ENCODE results near the gene TBC1D16.
A peak's percentile ranks its signal among the peaks of the same experiment; 100 is the strongest.

The TBC1D16 gene, protein sequence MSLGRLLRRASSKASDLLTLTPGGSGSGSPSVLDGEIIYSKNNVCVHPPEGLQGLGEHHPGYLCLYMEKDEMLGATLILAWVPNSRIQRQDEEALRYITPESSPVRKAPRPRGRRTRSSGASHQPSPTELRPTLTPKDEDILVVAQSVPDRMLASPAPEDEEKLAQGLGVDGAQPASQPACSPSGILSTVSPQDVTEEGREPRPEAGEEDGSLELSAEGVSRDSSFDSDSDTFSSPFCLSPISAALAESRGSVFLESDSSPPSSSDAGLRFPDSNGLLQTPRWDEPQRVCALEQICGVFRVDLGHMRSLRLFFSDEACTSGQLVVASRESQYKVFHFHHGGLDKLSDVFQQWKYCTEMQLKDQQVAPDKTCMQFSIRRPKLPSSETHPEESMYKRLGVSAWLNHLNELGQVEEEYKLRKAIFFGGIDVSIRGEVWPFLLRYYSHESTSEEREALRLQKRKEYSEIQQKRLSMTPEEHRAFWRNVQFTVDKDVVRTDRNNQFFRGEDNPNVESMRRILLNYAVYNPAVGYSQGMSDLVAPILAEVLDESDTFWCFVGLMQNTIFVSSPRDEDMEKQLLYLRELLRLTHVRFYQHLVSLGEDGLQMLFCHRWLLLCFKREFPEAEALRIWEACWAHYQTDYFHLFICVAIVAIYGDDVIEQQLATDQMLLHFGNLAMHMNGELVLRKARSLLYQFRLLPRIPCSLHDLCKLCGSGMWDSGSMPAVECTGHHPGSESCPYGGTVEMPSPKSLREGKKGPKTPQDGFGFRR

GRCh38 chr17:80035687-80035936 lies at the start of gene TBC1D16:
TSS of gene TBC1D16 (minus strand) at chr17:80035872. CDS start at chr17:80013547, 22,325 bp downstream.
- no peak for DNase-seq (ENCODE audit: low read depth in 2 of 2, low spot score in 1 of 2)

- no peak for DNase-seq (ENCODE audit: low read depth in 2 of 2, low spot score in 1 of 2)
Measured at GRCh38 chr17:80084773-80085172, 49.1 kb upstream of the TBC1D16 start.

DNA sequence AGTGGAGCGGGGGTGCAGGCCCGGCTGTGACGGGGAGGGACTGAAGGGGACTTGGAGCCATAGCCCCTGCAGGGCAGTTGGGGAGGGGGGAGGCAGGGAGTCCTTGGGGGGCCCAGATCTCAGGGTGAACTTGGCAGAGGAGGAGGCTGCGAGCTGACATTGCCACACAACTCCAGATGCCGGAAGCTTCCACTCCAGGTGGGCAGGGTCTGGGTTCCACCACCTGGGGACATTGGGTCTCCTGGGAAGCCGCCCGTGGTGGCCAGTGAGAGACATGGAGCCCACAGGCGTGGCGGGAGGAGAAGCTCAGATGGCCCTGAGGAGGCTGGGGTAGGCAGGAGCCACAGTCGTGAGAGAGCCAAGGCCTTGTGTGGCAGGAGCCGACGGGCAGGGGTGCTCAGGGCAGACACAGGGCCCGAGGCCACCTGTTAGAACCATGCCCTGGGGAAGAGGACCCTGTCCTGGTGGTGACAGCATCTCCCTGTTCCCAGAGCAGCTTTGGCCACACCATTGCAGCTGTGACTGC lies 47.5 kb upstream of the TBC1D16 start:
- no peak for DNase-seq (ENCODE audit: low read depth in 2 of 2, low spot score in 1 of 2)

DNA sequence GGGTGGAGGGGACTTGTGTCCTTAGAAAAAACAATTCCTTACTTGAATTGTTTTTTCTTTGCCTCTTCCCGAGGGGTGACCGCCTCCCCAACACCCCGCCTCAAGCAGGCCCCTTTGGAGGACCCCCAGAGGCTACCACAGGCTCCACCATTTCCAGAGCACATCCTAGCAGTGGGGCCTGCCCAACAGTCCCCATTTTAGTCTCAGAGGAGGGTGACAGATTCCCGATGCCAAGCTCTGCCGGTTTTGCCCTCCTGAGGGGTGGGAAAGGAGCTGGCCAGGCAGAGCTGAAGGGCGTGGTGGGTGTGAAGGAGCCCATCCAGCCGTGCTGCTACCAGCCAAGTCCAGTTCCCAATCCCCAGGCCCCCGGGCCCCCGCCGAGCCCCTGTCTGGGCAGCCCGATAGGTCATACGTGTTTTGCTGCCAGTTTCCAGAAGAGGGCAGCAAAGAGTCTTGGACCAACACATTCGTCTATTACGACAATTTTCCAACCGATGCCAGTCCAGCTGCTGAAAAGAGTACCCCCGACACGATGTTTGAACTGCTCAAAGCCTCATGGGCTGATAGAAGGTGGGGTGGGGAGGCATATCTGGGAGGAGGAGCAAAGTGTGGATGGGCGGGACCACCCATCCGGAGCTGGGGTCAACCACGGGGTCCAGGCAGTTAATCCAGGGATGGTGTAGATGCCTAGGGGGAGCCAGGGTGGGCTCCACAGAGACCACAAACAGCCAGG lies 46.9 kb upstream of the TBC1D16 start:
- DNase-seq (ENCODE audit: low read depth in 2 of 2, low spot score in 1 of 2) = peak in 1 of 2 donors; percentile 21

DNA sequence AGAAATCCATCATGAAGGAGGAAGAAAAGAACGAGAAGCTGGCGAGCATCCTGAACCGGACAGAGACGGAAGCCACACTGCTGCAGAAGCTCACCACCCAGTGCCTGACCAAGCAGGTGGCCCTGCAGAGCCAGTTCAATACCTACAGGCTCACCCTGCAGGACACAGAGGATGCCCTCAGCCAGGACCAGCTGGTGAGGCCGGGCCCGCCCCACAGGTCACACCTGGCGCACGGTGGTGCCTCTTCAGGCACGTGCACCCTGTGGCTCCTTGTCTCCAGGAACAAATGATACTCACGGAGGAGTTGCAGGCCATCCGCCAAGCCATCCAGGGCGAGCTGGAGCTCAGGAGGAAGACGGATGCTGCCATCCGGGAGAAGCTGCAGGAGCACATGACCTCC lies 45.9 kb upstream of the TBC1D16 start:
- no peak for DNase-seq (ENCODE audit: low read depth in 2 of 2, low spot score in 1 of 2)

DNA sequence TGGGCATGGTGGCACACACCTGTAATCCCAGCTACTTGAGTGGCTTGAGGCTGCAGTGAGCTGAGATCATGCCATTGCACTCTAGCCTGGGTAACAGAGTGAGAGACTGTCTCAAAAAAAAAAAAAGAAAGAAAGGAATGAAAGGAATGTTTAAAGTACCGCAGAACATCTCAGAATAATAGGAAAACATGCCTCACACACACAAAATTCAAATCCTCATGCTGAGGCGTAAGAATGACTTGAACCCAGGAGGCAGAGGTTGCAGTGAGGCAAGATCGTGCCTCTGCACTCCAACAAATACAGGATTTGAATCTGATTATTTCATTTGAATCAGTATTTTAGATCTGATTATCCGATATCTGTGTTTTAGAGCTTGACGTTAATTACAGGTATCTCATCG lies 44.4 kb upstream of the TBC1D16 start:
- DNase-seq (ENCODE audit: low read depth in 2 of 2, low spot score in 1 of 2) = no peak

- DNase-seq (ENCODE audit: low read depth in 2 of 2, low spot score in 1 of 2) = no peak
Measured at GRCh38 chr17:80072410-80072809, 36.7 kb upstream of the TBC1D16 start.

DNA sequence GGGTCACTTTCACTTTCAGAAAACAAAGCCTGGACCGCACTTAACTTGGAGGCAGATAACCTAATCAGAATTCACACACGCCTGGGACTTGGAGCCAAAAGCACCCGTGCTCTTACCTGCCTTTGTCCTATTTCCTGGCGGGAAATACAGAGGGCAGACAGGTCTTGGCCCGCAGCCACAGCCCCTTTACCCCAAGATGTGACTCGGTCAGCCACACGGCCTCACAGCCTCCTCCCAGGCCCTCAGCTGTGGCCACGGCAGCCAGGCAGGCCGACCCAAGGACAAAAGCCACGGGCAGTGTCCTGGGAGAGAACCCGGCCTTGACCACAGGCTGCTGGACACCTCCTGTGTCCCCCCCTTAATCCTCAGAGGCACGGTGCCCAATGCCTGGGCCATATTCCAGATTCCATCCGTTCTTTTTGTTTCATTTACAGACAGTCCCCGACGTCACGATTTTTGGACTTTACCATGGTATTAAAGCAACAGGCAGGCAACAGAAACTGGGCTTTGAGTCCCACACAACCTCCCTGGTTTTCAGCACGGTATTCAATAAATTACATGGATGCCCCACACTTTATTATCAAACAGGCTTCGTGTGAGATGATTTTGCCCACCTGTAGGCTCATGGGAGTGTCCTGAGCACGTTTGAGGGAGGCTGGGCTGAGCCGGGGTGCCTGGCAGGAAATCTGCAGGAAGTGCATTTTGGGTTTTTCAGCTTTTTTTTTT lies 35.6 kb upstream of the TBC1D16 start:
- DNase-seq (ENCODE audit: low read depth in 2 of 2, low spot score in 1 of 2) = no peak

DNA sequence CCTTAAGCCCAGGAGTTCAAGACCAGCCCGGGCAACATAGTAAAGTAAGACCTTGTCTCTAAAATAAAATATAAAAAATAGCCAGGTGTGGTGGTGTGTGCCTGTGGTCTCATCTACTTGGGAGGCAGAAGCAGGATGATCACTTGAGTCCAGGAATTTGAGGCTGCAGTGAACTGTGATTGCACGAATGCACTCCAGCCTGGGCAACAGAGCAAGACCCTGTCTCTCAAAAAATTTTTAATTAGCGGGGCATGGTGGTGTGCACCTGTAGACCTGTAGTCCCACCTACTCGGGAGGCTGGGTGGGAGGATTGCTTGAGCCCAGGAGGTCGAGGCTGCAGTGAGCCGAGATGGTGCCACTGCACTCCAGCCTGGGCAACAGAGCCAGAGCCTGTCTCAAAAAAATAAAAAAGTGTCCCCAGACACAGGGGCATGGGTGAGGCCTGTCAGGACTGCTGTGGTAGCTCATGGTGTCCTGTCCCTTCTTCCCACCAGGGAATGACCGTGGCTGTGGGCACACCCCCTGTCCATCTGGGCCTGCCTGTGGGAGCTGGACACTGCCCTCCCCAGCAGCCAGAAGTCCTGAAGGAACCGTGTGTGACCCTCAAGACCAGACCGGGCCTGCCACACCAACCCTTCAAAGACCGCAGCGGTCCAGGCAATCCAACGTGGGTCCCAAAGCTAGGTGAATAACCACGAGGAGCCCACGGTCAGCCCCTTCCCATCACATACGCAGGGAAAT lies 34.9 kb upstream of the TBC1D16 start:
- DNase-seq (ENCODE audit: low read depth in 2 of 2, low spot score in 1 of 2) = no peak

GRCh38 chr17:80068301-80069222 lies 32.9 kb upstream of the TBC1D16 start:
- DNase-seq (ENCODE audit: low read depth in 2 of 2, low spot score in 1 of 2) = no peak

GRCh38 chr17:80067393-80067986 lies 31.8 kb upstream of the TBC1D16 start:
- DNase-seq (ENCODE audit: low read depth in 2 of 2, low spot score in 1 of 2) = no peak

GRCh38 chr17:80065478-80066170 lies 30.0 kb upstream of the TBC1D16 start:
- DNase-seq (ENCODE audit: low read depth in 2 of 2, low spot score in 1 of 2) = no peak

DNA sequence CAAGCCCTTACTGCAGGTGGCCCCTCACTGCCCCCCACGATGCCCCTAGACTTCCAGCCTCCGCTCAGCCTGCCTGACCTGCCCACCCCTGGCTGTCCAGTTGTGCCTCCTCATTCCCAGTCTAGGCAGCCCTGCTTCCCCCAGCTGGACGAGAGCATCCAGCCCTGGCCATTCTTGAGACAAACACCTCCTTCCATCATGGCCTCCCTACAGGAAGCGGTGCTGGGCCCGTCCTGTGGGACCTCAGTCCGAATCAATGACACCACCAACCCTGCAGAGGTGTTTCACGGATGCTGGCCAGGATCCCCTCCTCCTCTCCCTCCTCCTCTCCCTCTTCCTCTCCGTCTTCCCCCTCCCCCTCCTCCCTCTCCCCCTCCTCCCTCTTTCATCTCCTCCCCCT lies 29.0 kb upstream of the TBC1D16 start:
- DNase-seq (ENCODE audit: low read depth in 2 of 2, low spot score in 1 of 2) = no peak

GRCh38 chr17:80063830-80064585 lies 28.3 kb upstream of the TBC1D16 start:
- DNase-seq (ENCODE audit: low read depth in 2 of 2, low spot score in 1 of 2) = no peak

GRCh38 chr17:80061421-80061820 lies 25.7 kb upstream of the TBC1D16 start:
- no peak for DNase-seq (ENCODE audit: low read depth in 2 of 2, low spot score in 1 of 2)

- no peak for DNase-seq (ENCODE audit: low read depth in 2 of 2, low spot score in 1 of 2)
Measured at GRCh38 chr17:80060644-80061043, 25.0 kb upstream of the TBC1D16 start.

DNA sequence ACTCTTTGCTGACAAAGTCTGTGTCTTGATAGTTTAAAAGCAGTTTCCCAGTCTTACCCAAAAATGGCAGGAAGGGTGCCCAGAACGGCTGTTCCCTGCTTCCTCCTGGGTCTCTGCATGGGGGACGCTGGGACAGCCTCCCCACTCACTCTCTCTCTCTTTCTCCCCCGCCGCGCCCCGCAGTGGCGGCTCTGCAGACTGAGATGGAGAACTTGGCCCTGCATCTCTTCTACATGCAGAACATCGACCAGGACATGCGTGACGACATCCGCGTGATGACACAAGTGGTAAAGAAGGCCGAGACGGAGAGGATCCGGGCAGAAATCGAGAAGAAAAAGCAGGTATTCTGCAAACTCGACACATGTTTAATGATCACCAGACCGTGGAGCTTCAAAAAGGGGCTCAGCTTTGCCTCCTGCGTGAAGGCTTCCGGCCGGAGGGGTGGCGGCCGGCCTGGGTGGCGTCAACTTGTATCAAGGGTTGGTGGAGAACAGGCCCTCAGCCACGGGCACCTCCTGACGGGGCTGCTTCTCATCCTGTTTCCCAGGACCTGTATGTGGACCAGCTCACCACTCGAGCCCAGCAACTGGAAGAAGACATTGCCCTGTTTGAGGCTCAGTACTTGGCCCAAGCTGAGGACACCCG lies 22.8 kb upstream of the TBC1D16 start:
- DNase-seq (ENCODE audit: low read depth in 2 of 2, low spot score in 1 of 2) = no peak
